K562 (cell line): Measurements from ENCODE around the gene CCDC183. TPM values are rescaled to one million over a fixed set of nuclear protein-coding genes. Genes with fewer than 3 reads are reported as not detected.

Experiments
- FOXM1 ChIP-seq, 2 experiments: fragments of 450-650 bp in 1 of 2; sonication (generic) in 1 of 2; formaldehyde crosslinking in 1 of 2; IDR thresholded peaks; 2 replicates each; pipeline versions ENCODE4 v1.6.1 to v1.9.0; 2017 to 2022; ENCODE audit warnings: low read depth in 2 of 2, mild to moderate bottlenecking in 2 of 2, missing genetic modification reagents in 1 of 2, moderate library complexity in 1 of 2
- FUS ChIP-seq: fragments of 200-400 bp; formaldehyde crosslinking; optimal IDR thresholded peaks from 2 replicates; pipeline ENCODE3; 2017; ENCODE audit warnings: low read depth, low read length
- HES1 ChIP-seq: fragments of 450-650 bp; IDR thresholded peaks from 2 replicates; pipeline ENCODE4 v1.6.1; 2016; ENCODE audit warnings: low read depth, mild to moderate bottlenecking, moderate library complexity
- JUN ChIP-seq, 2 experiments: sonication (generic) in 1 of 2; formaldehyde crosslinking in 1 of 2; IDR thresholded peaks; 2 replicates each; pipeline versions ENCODE4 v1.6.1 to v1.8.0; 2012 to 2022; ENCODE audit warnings: borderline replicate concordance in 2 of 2, mild to moderate bottlenecking in 2 of 2, improper control_type of control experiment in 1 of 2, low read depth in 1 of 2, low read length in 1 of 2, missing genetic modification reagents in 1 of 2
- MGA ChIP-seq: fragments of 450-650 bp; IDR thresholded peaks from 2 replicates; pipeline ENCODE4 v1.6.1; 2016; ENCODE audit warnings: mild to moderate bottlenecking, moderate library complexity
- NFYB ChIP-seq: IDR thresholded peaks from 2 replicates; pipeline ENCODE4 v1.6.1; 2011; ENCODE audit warnings: mild to moderate bottlenecking, moderate library complexity; ENCODE audit not compliant: insufficient read length; ENCODE audit errors: extremely low read depth
- TARDBP ChIP-seq: fragments of 450-650 bp; IDR thresholded peaks from 2 replicates; pipeline ENCODE4 v1.6.1; 2016
- ZBTB34 ChIP-seq: fragments of 250-450 bp; sonication (Bioruptor Pico); IDR thresholded peaks from 2 replicates; pipeline ENCODE4 v1.8.0; 2021; ENCODE audit warnings: mild to moderate bottlenecking, moderate library complexity
- ZFX ChIP-seq: sonication (generic); formaldehyde crosslinking; IDR thresholded peaks from 2 replicates; pipeline ENCODE4 v1.8.0; 2022; ENCODE audit warnings: mild to moderate bottlenecking, missing genetic modification reagents, moderate library complexity
- ZKSCAN1 ChIP-seq: fragments of 150-350 bp; IDR thresholded peaks from 2 replicates; pipeline ENCODE4 v1.6.1; 2016; ENCODE audit warnings: low read depth, low read length
- ZNF232 ChIP-seq: sonication (generic); formaldehyde crosslinking; IDR thresholded peaks from 2 replicates; pipeline ENCODE4 v1.8.0; 2022; ENCODE audit warnings: mild to moderate bottlenecking, missing genetic modification reagents
- polyA plus RNA-seq, 8 experiments: library from polyadenylated mRNA; depleted of rRNA in 4 of 8; stranded (reverse) in 5 of 8; unstranded in 3 of 8; fragments of >200 nt; fragmentation: Nextera tagmentation in 2 of 8; fragmentation: Illumina TruSeq in 1 of 8; extraction: Ambion mirVana in 2 of 8; extraction: Trizol in 1 of 8; gene quantifications; 2 replicates each; pipeline versions ENCODE4 v1.2.1 to v1.2.3, GENCODE V29; 2011 to 2014; ENCODE audit warnings: inconsistent platforms in 1 of 8, missing spikeins in 1 of 8
- total RNA-seq, 7 experiments: library from RNA; depleted of rRNA in 6 of 7; stranded (reverse); fragments of >200 nt in 6 of 7; fragmentation: Illumina TruSeq in 2 of 7; extraction: Trizol in 2 of 7; gene quantifications; 2 replicates each; pipeline versions ENCODE4 v1.2.1 to v1.2.3, GENCODE V29; 2011 to 2021; ENCODE audit warnings: low replicate concordance in 1 of 7

Gene CCDC183
- total and polyA plus RNA-seq, 9 of the 15 experiments (the other 6 are each of a cell fraction or from before 2014, with no cell fraction given), result 0.21 to 0.60 (median 0.29) TPM; not detected in 4

GRCh38 chr9:136848393-136849037, 52.4 kb downstream of the CCDC183 start (continued):
- TF ChIP-seq HES1 (no peak), MGA (no peak), FUS (no peak), FOXM1 (IDR thresholded peaks at IDR 0.05; ENCODE audit: low read depth) (no peak), FOXM1 (CRISPR knock-in tag; IDR thresholded peaks at IDR 0.05; ENCODE audit: low read depth) (0 out of 2 replicates have a peak, but pooled peaks have one; percentile 27), NFYB (no peak), TARDBP (no peak), ZFX (CRISPR knock-in tag) (peak; percentile 44), ZNF232 (CRISPR knock-in tag) (no peak), JUN (IDR thresholded peaks at IDR 0.05; ENCODE audit: borderline replicate concordance, low read depth, low read length) (no peak), JUN (CRISPR knock-in tag; IDR thresholded peaks at IDR 0.05; ENCODE audit: borderline replicate concordance) (0 out of 2 replicates have a peak, but pooled peaks have one; percentile 5), ZKSCAN1 (no peak), ZBTB34 (CRISPR knock-in tag) (no peak)
